ENCODE results near the gene R3HDM4.
A peak's percentile ranks its signal among the peaks of the same experiment; 100 is the strongest.
"Not testable (repeated sequence)": the region's sequence is repeated elsewhere in the genome, so short reads cannot be mapped to it uniquely, and the experiment has no call there.

The R3HDM4 gene

DNA sequence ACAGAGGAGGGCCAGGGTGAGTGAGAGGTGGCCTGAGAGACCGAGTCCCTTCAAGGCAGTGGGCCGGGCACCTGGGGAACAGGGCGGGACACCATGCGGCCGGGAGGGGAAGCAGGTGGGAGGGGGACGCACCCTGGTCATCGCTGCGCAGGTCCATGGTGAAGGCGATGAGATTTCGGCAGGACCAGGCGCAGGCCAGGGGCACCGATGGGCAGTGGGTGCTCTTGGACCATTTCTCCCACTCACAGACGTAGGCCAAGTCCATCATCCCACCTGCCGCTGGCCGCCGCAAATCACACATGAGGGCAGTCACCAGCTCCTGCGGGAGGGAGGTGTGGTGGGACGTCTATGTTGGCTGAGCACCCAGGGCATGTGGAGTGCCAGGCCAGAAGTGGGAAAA lies 22.2 kb downstream of the R3HDM4 start:
- no peak for ATAC-seq

DNA sequence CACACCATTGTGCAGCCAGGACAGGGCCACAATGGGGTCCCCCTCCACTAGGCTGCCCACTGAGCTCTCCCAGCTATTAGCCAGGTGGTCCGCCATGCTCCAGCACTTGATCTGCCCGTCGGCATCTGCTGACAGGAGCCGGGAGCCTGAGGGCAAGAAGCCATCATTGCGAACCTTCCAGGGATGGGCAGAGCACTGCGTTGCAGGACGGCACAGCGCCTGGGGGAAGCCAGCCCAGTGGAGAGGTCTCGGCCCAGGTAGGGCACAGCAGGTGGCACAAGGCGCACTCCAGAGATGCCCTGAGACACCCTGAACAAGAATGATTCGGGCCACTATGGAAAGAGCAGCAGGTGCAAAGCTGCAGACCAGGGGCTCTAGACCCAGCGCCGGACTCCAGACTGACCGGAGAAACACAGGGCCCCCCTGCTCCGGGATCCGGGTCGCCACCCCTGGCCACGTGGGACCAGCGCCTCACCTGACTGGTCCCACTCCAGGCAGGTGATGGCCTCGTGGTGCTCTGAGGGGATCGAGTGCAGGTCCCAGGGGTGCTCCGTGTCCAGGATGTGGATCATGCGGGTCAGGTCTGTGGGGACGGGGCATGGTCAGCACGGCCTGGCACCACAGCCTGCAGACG lies 23.2 kb downstream of the R3HDM4 start:
- no peak for ATAC-seq

DNA sequence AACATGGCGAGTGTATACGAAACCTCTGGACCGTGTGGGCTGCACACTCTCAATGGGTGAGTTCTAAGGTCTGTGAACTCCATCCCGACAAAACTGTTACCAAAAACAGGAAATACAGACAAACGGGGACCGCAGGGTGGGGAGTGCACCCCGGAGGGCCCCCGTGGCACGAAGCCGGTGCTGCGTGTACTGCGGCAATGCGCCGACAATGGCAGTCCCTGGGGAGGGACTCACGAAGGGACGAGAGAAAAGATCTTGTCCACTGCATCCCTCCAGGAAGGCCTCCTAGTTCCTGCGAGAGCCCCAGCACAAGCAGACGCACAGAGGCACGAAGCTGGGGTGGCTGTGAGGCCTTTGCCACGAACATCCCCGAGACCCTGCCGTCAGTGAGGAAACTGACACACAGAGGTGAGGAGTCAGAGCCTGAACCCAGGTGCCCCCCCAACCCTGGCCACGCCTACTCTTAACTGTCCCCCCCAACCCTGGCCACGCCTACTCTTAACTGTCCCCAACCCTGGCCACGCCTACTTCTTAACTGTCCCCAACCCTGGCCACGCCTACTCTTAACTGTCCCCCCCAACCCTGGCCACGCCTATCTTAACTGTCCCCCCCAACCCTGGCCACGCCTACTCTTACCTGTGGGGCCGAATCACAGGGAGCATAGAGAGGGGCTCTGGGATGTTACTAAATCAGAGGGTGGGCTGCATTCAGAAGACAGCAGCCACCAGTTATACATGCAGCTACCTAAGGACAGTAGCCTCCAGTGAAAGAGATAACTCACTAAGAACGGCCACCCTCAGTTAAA lies 24.2 kb downstream of the R3HDM4 start:
- peak; percentile 5 to 22 for ATAC-seq

GRCh38 chr19:887599-887998 lies 25.4 kb downstream of the R3HDM4 start:
- ATAC-seq, result no peak

GRCh38 chr19:887072-887471 lies 25.9 kb downstream of the R3HDM4 start:
- ATAC-seq, result no peak

GRCh38 chr19:885536-886224 lies 27.3 kb downstream of the R3HDM4 start:
- ATAC-seq, result no peak

GRCh38 chr19:884420-885211 lies 28.4 kb downstream of the R3HDM4 start:
- ATAC-seq, result no peak

DNA sequence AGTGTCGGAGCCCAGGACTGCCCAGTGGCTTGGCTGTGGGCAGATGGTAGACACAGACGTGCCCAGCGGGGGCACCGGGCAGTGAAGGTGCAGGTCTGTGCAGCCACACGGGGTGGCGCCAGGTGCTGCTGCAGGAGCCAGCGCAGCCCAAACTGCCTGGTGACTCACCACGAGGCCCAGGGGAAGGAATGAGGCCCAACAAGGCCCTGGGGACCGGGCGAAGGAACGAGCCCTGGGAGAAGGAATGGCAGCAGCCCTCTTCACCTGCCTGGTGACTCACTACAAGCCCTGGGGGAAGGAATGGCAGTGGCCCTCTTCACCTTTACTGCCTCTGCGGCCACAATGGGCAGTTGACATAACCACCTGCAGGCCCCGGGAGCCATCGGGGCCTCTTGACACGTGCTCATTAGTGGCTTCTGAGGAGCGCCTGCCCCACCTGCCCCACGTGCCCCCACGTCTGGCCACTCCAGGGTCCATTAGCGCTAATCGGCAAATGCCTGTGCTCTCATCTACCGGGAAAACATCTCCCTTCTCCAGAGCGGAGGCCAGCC lies 29.3 kb downstream of the R3HDM4 start:
- ATAC-seq, result no peak

DNA sequence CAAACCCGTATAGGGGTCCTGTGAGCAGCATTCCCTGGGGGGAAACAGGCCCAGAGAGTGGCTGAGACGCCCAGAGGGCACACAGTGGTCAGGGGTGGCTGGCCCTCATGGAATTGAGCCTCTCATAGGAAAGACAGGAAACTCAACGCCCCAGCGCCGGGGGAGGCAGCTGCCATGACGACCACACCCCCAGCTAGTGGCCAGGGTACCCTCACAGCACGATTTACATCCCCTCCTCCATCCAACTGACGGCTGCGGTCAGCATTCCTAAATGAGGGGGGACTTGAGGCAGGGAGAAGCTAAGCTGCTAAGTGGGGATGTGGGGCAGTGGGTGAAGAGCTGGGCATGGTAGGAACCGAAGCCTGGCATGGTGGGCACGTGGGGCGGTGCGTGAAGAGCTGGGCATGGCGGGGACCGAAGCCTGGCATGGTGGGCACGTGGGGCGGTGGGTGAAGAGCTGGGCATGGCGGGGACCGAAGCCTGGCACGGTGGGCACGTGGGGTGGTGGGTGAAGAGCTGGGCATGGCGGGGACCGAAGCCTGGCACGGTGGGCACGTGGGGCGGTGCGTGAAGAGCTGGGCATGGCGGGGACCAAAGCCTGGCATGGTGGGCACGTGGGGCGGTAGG lies 30.0 kb downstream of the R3HDM4 start:
- no peak for ATAC-seq

DNA sequence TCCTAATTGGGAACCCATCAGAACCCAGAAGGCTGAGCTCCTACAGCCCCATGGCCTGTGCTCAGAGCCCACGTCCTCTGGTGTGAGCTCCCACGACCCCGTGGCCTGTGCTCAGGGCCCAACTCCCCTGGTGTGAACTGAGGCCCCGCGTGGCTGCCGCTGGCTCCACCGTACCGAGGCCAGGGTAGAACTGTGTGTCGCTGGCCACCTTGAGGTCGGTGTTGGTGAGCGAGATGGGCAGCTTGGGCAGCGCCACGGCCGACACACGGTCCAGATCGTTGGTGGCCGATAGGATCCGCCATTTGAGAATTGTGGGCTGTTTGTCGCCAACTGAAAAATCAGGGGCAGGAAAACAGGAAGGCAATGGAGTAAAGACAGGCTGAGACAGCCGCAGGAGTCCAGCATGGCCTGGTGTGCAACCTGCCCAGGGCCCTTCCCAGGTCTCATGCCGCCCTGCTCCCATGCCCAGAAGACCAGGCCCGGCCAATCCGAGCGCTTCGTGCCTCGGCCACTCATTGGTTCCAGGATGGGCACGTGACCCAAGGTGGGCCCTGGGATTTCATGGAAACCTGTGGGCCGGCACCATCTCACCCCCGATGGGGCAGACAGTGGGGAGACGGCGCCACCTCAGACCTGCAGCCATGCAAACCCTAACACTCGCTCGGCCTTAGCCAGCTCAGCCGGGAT lies 31.5 kb downstream of the R3HDM4 start:
- no peak for ATAC-seq

GRCh38 chr19:879711-880438 lies 33.1 kb downstream of the R3HDM4 start:
- ATAC-seq, result no peak

DNA sequence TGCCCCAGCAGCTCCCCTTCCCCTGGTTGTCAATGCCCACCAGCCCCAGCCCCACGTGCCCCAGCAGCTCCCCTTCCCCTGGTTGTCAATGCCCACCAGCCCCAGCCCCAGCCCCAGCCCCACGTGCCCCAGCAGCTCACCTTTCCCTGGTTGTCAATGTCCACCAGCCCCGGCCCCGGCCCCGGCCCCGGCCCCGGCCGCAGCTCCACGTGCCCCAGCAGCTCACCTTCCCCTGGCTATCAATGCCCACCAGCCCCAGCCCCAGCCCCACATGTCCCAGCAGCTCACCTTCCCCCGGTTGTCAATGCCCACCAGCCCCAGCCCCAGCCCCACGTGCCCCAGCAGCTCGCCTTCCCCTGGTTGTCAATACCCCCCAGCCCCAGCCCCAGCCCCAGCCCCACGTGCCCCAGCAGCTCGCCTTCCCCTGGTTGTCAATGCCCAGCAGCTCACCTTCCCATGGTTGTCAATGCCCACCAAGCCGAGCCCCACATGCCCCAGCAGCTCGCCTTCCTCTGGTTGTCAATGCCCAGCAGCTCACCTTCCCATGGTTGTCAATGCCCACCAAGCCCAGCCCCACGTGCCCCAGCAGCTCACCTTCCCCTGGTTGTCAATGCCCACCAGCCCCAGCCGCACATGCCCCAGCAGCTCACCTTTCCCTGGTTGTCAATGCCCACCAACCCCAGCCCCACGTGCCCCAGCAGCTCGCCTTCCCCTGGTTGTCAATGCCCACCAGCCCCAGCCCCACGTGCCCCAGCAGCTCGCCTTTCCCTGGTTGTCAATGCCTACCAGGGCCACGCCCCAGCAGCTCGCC lies 34.1 kb downstream of the R3HDM4 start:
- not testable (repeated sequence) for ATAC-seq

DNA sequence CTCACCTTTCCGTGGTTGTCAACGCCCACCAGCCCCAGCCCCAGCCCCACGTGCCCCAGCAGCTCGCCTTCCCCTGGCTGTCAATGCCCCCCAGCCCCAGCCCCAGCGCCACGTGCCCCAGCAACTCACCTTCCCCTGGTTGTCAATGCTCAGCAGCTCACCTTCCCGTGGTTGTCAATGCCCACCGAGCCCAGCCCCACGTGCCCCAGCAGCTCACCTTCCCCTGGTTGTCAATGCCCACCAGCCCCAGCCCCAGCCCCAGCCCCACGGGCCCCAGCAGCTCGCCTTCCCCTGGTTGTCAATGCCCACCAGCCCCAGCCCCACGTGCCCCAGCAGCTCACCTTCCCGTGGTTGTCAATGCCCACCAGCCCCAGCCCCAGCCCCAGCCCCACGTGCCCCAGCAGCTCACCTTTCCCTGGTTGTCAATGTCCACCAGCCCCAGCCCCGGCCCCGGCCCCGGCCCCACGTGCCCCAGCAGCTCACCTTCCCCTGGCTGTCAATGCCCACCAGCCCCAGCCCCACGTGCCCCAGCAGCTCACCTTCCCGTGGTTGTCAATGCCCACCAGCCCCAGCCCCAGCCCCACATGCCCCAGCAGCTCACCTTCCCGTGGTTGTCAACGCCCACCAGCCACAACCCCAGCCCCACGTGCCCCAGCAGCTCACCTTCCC lies 34.9 kb downstream of the R3HDM4 start:
- ATAC-seq, result not testable (repeated sequence)

GRCh38 chr19:876780-877314 lies 36.2 kb downstream of the R3HDM4 start:
- no peak for ATAC-seq

DNA sequence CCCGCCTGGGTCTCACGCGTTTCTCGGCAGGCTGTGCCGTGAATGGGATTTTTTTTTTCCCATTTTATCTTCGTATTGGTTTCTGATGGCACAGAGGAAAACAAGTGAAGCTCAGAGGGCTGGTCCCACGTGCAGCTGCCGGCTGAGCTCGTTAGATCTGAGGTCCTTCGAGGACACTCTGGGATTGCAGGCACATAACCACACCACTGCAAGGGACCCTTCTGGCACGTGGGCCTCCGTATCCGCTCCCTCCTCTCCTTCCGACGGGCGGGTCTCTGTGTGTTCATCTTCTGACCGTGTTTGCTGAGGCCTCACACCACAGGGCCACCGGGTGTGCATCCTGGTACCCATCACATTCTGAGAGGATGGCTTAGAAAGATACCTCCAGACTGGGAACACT lies 36.9 kb downstream of the R3HDM4 start:
- no peak for ATAC-seq

DNA sequence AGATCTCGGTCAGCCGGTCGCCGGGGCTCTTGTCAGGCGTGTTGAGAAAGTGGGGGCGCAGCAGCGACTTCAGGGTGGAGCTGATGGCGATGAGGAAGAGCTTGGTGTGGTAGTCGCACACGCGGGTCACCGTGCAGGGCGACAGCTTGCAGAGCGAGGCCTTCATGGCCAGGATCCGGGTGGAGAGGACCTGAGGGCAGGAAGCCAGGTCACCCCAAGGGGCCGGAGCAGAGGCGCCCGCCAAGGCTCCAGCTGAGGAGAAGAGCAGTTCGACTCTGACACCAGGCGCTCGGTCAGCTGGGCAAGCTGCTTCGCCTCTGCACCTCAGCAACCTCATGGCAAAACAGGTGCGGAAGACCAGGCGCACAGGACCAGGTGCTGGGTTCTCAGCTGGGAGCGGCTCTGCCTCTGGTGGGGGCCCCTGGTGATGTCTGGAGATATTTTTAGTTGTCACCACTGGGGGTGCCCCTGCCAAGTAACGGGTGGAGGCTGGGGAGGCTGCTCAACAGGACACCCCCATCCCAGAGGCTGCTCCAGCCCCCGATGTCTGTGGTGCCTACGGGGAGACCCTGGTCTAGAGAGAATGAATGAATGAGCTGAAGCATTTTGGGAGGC lies 37.6 kb downstream of the R3HDM4 start:
- no peak for ATAC-seq

GRCh38 chr19:873561-874041 lies 39.4 kb downstream of the R3HDM4 start:
- no peak for ATAC-seq

GRCh38 chr19:873084-873483 lies 39.9 kb downstream of the R3HDM4 start:
- peak; percentile 50 to 74 for ATAC-seq

All from activated CD4-positive, CD25-positive, alpha-beta regulatory T cell treated with anti-CD3 and anti-CD28 coated beads, Interleukin-2, amount 50 U/mL, for 24 hours (primary cell).